Fibroblast of skin of right biceps (primary cell): Measurements from ENCODE around the gene ANO2.
"Not testable (repeated sequence)": the region's sequence is repeated elsewhere in the genome, so short reads cannot be mapped to it uniquely, and the experiment has no call there.

ENCODE experiments used
- DNase-seq: peaks from one replicate; pipeline ENCODE4 v3.0.0-alpha.2; 2013

Gene ANO2

DNA sequence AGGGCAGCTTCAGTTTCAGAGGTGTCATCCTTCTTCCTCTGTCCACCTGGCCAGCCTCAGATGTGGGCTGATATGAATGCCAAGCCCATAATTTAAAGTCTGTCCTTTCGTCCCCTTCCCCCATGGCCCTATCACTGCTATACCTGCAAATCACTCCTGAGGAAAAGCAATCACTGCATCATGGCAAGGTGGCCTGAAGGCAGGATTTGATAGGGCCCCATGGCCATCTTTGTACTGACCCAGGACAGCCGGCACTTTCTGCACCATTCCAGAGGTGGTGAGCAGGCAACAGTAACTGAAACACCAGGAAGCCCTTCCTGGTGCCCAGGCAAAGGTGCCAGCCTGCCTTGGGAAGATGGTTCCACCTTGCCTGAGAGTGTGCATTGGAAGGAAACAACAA, 60.8 kb downstream of the ANO2 start:
- DNase-seq: no peak

GRCh38 chr12:5882511-5883190, 62.4 kb downstream of the ANO2 start:
- no peak for DNase-seq

- DNase-seq: no peak
These were observed 63.4 kb downstream of the ANO2 start for GRCh38 chr12:5881666-5882065.

DNA sequence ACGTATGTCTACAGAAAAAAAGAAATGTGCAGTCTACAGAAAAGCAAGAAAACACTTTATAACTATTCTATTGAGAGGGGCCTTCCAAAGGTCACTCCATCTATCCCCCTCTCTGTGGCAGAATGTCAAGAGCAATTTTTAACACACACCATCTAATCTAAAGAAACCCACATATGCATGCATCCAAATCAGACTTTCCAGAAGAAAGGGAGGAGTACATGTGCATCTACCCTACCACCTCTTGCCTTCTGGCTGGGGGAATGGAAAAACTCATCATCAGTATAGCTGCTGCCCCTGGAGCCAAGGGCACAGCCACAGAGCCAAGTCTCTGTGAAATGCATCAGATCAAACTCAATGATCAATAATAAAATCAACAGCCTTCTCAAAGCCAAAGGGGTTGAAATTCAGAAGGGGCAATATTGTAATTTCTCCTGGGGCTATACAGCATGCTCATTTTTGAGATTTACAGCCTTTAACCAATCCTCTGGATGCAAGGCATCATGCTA, 63.9 kb downstream of the ANO2 start:
- DNase-seq: no peak

- no peak for DNase-seq
These were observed 69.2 kb downstream of the ANO2 start for GRCh38 chr12:5875851-5876250.

DNA sequence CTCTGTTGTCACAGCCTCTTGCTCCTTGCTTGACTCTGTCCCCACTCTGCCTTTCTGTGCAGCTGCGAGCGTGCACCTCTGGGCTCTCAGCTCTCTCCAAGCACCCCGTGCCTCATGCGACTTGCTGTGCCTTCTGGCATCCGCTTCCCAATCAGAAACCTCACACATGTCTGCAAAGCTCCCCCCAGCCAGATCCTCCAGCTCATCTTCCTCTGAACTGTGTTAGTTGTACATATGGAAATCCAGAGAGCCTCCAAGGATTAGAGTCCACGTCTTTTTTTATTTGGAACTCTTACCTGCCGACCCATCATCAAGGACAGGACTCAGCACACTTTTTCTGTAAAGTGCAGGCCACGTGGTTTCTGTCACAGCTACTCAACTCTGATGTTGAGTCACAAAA, 70.5 kb downstream of the ANO2 start:
- DNase-seq: no peak

DNA sequence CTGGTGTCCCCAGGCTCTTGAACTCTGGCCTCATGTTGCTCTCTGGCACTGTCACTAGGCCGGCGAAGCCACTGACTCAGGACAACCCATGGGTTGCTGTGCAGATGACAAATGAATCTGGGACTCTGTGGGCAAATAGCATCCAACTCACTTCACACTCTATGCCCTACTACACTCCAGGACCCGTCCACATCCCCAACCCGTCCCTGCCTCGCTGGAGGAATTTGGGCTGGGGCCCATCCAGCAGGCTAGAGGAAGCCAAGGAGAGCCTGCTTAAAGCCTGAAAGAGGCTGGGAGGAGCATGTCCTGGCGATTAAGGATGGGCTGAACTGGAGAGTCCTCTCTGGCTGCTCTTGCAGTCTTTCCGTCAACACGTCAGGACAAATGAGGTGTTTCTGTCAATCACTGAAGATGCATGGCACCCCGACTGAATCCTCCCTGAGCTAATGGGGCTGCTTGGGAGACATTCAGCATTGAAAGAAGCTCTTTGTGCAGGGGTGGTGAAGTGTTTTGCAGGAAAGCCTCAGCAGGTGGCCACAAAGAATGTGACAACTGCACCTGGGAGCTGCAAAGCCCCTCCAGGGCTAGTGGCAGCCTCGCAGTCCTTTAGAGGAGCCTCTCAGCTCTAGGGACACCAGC, 71.7 kb downstream of the ANO2 start:
- DNase-seq: no peak

- peak; percentile 46 for DNase-seq
These were observed 72.3 kb downstream of the ANO2 start for GRCh38 chr12:5872745-5873144.

DNA sequence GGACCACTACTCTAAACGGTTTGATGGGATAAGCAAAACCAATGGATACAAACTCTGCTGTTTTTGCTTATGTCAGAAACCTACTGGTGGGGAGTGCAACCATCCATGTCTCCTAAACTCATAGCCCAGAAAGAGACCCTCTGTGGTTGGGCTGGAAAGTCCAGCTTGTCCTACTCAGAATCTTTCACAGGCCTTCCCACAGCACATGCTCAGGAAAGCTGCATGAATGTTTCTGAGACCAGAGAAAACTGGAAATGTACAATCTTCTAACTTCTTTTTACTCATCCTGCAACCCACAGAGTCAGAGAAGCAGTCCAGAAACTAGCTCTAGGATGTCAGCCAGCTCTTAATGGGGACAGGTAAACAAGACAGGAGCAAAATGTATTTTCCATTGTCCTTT, 73.3 kb downstream of the ANO2 start:
- no peak for DNase-seq

- DNase-seq: no peak
These were observed 74.9 kb downstream of the ANO2 start for GRCh38 chr12:5870183-5870582.

DNA sequence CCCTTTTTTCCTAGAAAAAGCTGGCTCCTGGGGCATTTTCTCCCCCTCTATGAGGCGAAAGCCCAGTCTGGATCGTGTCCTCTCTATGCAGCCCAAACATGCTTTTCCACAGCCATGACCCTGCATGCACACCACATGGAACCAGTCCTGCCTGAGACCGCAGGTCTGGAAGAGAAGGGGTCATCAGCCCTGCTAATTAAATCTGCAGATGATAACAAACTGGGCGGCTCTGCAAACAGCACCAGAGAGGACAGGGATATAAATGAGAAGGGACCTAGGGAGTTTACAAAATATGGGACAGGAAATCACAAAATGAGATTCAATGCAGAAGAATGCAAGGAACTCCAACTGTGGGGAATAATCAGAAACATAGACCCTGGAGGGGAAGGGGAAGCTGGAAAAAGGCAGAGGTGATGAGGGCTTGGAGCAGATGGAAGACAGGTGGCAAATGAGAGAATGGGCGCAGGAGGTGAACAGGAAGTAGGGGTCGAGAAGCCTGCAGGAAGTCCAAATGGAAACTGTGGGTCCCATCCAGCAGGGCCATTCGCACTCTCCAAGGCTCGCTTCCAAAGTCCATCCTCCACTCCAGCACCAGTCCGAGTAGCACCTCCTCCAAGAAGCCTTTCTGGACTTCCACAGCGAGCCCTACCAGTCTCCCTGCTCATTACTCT, 76.3 kb downstream of the ANO2 start:
- DNase-seq: peak; percentile 28

- DNase-seq: no peak
These were observed 79.7 kb downstream of the ANO2 start for GRCh38 chr12:5865397-5865796.

GRCh38 chr12:5864972-5865371, 80.1 kb downstream of the ANO2 start:
- peak; percentile 67 for DNase-seq

DNA sequence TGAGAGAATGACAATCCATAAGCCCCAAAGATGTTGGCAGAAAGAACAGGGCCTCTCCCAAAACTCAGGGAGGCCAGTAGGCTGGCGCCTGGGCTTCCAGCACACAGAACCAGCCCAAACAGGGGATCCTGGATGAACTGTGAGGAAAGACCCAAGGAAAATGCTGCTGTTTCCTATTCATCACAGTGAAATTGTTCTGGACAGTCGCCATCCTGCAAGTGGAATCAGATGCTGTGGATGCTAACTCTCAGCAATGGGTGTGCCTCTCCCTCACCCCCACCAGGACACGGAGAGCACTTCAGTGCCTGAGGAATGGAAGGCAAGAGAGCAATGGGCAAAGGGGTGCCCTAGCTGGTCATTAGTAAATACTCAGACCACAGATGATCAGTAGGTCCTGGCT, 80.8 kb downstream of the ANO2 start:
- DNase-seq: peak; percentile 32

GRCh38 chr12:5861416-5861815, 83.6 kb downstream of the ANO2 start:
- no peak for DNase-seq

GRCh38 chr12:5856692-5857091, 88.4 kb downstream of the ANO2 start:
- no peak for DNase-seq

DNA sequence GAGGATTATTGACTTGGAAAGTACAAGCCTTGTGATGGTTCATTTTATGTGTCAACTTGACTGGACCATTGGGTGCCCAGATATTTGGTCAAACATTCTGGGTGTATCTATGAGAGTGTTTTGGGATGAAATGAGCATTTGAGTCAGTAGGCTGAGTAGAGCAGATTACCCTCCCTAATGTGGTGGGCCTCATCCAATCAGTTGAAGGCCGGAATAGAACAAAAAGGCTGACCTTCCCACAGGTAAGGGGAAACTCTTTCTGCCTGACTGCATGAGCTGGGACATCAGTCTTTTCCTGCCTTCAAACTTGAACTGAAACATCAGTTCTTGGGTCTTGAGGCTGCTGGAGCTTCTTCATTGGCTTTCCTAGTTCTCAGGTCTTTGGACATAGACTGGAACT, 98.1 kb downstream of the ANO2 start:
- DNase-seq: no peak

DNA sequence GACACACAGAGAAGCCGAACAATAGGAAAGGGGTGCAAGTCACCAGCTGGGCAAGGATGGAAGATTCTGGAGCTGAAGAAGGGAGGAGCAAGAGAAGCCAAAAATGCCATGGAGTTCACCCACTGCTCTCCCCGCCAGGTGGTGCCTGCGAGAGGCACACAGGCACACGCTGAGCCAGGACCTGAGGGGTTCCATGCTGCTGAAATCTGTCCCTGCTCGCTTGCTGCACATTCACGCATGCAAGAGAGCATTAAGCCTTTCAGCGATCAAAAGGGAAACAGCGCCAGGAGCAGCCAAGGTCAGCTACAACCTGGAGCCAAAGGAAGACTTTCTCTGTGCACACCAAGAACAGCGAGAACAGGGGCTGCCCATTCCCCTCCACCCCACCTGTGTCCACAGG, 104.1 kb downstream of the ANO2 start:
- DNase-seq: peak; percentile 5

GRCh38 chr12:5830111-5830510, 114.9 kb downstream of the ANO2 start:
- no peak for DNase-seq

DNA sequence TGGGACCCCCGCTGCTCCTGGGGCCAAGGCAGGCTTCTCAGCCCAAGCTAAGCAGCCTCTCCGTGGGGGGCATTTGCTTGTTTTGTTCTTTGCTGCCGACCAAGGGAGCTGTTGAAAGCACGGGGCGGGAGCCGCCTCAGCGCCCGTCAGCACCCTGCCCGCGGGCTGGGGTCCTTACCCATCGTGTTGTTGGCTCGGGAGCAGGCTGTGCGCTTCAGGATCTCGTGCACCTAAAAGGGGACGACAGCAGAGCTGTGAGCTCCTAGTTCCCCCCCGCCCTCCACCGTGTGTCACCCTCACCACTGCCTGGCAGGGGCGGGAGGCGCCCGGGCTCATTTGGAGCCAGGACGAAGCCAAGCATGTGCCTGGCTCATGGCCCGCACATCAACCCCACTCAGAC, 117.5 kb downstream of the ANO2 start:
- no peak for DNase-seq

DNA sequence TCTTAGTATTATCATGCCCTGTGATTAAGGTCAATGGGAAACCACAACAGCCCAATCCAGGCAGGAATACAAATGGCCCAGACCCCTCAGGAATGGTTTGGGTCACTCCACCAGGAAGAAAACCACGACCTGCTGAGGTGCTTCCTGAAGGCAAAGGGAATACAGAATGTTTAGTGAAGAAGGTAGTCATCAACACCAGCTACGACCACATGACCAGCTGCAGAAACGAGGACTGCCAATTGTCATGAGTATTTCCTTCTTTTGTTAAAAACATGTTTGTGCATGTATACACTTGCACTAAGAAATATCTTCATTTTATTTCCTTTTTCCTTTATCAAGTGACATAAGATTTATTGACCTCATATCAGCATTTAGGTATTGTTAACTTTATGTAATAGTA, 119.3 kb downstream of the ANO2 start:
- not testable (repeated sequence) for DNase-seq

GRCh38 chr12:5818877-5819276, 126.2 kb downstream of the ANO2 start:
- not testable (repeated sequence) for DNase-seq

GRCh38 chr12:5817246-5817645, 127.8 kb downstream of the ANO2 start:
- no peak for DNase-seq

DNA sequence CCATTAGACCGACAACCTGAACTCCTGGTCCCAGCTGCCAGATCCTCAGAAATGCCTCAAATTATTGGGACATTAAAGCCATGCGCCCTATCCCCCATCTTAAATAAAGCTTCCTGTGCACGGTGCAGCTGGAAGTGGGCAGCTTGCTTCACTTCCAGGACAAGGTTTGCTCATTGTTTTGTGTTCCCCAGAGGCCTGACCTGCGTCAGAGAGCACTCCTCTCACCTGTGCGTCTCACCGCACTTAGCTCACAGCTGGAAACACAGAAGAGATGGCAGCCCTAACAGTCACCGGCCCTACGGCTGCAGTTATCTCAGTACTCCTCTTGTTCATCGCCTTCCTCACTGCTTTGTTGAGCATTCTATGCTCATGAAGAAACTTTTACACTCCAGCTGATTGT, 135.5 kb downstream of the ANO2 start:
- no peak for DNase-seq
